ENCODE measurements around the gene LRRC51. TPM values are rescaled to one million over a fixed set of nuclear protein-coding genes. Genes with fewer than 3 reads are reported as not detected.

The LRRC51 gene, protein sequence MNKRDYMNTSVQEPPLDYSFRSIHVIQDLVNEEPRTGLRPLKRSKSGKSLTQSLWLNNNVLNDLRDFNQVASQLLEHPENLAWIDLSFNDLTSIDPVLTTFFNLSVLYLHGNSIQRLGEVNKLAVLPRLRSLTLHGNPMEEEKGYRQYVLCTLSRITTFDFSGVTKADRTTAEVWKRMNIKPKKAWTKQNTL
- total RNA-seq (2014; rRNA removed; shearing (Covaris generic)) = 3.3 and 6.4 TPM in 2 replicates

DNA sequence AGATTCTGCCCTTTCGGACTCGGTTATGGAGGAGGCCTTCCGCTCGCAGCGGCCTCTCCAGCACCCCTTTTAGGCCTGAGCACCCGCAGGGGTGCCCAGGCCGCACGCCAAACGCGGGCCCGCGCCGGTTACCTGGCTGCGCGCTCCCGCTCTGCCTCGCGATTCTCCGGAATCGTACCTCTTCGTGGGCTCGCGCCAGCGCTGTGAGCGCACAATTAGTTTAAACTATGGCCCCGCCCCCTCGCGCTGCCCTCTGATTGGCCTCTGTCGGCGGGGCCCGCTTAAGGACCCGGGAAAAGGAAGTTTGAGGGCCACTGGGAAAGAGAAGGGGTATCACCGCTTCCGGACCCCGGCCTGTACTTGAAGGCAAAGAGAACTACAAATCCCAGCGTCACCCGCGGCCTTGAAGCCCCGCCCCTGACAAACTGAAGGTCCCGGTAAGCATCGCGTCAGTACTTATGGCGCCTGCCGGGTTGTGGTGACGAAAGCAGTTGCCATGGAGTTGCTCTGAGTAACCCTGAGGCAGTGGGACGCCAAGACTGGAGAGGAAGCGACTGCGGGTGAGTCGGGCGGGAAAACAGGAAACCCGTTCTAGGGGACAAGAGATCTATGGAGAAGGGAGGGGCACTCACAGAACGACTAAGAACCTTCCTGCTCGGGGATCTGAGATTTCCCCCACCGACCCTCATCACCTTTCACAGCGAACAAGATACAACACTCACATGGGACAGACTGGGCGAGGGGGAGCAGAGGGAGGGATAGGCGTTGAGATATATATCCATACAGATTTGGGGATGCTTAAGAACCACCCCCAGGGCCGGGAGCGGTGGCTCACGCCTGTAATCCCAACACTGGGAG lies at the start of gene LRRC51, which contains the start of gene NUMA1:
LRRC51 (plus strand) TSS at position 525 of the 858 bp plus-strand sequence. CDS start 8,234 bp downstream, outside the sequence.
NUMA1 (minus strand) TSS at position 217 of the 858 bp plus-strand sequence. CDS start 44,599 bp downstream, outside the sequence.
- DNase-seq (ENCODE audit: low read depth) = peak; percentile 99

DNA sequence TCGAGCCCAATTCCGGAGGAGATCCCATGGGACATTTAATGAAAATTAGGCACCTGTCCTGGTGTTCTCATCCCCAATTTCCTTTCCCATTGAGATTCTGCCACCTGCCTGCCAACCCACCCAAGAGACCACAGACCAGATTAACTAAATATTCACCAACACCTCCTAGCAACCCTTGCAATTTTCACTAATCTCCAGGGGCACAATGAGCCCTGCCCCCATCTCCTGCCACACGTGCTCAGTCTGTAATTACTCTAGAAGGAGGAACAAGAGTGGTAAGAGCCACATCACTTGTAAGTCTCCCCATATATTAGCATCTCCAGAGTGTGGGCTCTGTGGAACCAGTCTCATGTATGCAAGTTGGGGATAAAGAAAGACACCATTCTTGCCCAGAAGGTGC lies 44.0 kb upstream of the LRRC51 start:
- no peak for DNase-seq (ENCODE audit: low read depth)

DNA sequence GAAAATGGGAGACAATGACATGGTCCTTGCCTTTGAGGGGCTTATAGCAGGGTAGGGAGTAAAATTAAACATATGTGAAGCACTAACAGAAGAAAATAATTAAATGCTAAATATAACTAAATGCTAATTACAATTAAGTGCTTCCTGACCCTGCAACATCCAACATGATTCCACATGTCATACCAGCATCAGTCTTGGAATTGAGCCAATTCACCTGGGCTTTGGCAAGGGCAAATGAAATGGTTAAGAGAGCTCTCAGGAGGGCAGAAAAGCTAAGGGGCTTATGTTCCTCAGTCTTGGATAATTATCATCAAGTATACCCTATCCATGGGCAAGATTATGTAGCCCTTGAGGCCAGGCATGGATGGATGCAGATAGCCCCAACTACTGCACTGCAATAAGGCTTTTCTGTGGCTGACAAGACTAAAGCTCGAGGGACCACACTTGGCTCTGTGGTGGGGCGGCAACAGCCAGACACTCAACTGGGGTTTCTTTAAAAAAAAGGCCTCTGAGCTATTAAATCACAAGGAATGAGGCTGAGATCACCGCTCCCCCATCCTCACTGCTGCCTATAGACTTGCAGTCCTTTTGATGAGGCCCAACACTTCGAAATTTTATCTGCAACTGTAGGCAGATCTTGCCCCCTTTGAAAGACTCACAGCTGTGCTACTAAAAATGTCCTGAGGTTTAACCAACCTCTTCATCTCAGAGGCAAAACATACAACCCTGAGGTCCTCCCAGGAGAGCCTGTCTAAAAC lies 42.9 kb upstream of the LRRC51 start:
- DNase-seq (ENCODE audit: low read depth) = no peak

DNA sequence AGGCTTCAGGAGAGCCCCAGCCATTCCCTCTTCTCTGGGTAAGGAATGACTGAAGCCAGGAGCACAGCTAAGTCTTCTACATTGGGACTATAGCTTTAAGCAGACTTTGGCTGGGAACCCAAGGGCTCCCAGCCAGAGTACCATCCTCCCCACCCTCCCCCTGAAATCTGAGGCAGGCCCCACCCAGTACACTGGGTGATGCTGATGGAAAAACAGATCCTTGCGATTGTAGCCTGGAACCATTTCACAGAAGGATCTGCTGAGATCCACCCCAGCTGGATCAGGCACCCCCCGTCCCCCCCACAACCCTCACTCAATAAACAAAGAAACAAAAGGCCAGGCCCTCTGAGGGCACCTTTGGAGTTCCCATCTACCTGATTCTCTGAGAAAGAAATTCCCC lies 42.2 kb upstream of the LRRC51 start:
- DNase-seq (ENCODE audit: low read depth) = no peak

DNA sequence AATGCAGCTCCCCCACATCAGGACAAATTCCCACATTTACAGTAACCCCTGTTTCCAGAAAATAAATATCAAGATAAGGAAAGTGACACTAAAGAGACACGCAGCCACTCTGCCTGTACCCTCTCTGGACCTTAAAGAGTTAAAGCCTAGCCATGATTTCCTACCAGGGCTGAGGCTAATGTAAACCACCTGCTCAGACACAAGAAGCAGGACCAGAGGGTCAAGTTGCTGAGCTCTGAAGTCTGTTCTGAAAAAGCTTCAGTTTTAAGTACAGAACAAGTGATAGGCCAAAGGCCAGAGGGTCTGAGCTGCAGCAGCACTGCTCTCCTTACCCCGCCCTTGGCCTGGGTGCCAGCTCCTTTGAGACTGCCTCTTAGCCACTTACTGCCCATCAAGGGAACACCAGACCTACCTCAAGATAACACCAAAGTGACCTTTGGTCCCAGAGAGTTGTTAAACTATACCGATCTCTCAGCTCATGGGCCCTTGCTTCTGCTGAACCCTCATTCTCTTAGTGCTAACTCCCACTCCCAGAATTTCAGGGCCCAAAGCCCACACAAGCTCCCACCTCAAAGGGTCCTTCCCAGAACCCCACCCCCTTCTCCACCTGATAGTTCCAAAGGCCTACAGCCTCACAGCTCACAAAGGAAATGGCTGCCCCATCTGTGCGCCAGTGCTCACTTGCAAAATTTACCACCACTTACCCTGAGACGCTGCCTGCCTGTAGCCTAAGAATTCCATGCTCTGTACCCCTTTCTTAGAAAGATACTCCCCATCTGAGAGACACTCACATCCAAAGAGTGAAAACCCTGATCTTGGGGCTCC lies 41.4 kb upstream of the LRRC51 start:
- no peak for DNase-seq (ENCODE audit: low read depth)

DNA sequence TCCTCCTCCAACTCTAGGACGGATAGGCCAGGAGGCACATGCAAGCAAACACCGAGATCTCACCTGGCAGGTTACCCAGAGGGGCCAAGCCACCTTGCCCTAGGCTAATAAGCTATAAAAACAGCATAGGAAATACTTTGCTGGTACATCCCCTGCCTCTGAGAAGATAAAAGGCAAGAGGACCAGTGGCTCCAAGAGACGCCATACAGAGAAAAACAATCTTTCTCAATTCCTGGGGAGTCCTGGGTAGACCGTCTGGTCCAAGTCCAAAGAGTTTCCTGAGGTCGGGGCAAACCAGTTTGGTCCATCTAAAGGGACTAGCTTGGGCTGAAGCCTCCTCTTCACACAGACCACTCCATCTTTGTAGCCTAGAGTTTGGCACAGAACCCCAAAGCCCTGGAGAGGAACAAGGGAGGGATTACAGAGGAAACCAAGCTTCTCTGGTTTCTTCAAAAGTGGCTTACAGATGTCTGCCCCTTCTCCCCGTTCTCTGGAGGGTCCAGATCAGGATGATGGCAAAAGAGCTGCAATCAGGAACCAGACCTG lies 40.7 kb upstream of the LRRC51 start:
- no peak for DNase-seq (ENCODE audit: low read depth)

DNA sequence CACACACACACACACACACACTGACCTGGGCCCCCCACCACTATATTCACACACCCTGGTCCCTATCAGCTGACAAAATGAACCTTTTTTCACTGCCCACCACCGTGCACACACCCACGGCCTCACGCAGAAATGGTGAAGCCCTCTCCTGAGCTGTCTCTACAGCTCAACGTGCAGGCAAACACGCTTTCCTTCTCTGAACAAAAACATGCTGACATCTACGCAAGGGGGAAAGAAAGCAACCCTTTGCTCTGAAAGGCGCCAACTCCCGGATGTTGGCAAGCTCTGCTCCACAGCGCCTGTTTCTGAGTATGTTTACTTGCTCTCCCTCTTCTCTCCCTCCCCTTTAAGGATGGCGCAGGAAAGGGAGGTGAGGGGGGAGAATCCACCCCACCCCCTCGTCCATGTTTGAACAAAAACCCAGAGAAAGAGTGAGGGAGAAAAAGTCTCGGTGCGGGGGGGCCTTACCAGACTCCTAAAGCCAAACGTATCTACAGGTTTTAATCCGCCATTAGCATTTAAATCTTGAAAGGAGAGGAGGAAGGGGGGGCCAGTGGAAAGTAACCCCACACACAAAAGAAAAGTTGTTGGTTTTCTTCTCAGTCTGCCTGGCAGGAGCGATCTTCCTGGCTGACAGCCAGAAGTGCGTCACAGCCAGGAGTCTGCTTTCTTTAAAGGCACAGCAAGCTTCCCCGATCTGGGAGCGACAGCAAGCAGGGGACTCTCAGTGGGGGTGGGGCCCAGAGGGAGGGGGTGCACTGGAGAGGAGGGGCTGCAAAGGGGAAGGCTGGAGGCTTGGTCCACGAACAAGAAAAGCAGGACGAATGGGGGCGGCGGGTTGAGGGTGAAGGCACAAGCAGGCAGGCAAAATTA lies 39.9 kb upstream of the LRRC51 start:
- peak; percentile 87 for DNase-seq (ENCODE audit: low read depth)

DNA sequence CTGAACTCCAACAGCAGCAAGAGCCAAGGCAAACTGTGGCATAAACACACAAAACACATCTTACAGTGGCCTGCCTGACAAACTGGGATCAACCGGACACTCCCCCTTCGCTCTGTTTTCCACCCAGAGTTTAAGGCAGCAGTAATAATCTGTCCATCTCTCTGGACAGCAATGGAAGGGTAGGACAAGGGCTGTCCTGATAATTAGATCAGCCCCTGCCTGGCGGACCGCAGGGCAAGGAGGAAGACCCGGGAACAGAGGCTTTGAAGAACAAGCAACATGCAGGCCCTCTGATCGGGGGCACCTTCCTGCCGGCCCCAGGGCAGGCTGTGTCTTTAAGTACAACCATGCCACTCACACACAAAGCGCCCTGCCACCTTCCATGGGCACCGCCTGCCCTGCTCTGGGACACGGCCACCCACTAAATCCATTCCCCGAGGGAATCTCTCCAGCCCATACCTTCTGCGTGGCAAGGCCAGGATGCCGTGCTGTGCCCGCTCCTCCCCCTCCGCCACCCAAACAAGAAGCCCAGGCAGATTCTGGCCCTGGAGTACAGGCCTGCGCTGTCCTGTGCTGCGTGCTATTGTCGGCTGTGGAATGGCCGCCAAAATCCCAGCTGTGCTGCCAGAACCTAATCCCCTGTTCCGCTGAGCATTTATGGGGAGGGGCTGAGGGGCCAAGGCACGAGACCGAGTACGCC lies 39.1 kb upstream of the LRRC51 start:
- DNase-seq (ENCODE audit: low read depth) = peak; percentile 64

DNA sequence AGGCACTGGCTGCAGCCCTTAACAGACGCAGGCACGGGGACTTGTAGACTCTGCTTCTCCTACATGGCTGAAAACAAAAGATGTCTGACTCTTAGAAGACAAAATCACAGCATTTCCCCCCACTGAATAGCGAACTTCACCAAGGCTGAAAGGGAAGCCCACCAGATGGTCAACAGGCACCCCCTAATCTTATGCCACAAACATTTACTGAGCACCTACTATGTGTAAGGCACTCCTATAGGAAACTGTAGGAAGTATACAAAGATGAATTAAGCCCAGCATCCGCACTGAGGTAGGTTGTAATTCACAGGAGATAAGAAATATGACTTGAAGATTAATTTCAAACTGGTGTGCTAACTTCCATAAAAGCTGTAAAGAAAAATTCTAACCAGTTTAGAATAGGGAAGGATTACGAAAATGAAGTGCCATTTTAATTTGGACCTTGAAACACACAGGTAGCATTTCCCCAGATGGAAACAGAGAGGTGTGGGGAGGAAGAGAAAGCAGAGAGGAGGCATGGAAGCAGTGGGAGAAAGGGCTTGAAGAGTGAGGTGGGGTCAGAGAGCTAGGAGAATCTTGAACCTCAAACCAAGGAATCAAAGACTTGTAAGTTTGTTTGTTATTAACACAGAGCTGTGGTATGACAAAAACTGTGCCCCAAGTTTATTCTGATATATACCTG lies 38.4 kb upstream of the LRRC51 start:
- no peak for DNase-seq (ENCODE audit: low read depth)

DNA sequence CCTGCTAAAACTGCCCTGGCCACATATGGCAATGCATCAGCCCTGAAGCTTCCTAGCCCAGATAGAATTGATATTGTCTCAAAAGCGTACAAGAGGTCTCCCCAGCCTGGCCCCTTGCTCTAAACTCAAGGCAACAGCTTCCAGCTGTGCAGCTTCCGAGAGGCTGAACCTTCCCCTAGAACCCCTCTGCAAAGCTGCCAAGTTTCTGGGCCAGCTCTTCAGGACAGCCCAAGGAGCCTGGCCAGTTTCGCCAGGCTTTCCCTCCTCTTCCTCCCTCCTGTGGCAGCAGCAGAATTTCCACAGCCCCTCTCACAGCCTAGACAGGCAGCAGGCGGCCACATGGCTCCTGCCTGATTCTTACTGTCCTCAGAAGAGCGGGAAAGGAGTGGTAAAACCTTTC lies 34.8 kb upstream of the LRRC51 start:
- no peak for DNase-seq (ENCODE audit: low read depth)

DNA sequence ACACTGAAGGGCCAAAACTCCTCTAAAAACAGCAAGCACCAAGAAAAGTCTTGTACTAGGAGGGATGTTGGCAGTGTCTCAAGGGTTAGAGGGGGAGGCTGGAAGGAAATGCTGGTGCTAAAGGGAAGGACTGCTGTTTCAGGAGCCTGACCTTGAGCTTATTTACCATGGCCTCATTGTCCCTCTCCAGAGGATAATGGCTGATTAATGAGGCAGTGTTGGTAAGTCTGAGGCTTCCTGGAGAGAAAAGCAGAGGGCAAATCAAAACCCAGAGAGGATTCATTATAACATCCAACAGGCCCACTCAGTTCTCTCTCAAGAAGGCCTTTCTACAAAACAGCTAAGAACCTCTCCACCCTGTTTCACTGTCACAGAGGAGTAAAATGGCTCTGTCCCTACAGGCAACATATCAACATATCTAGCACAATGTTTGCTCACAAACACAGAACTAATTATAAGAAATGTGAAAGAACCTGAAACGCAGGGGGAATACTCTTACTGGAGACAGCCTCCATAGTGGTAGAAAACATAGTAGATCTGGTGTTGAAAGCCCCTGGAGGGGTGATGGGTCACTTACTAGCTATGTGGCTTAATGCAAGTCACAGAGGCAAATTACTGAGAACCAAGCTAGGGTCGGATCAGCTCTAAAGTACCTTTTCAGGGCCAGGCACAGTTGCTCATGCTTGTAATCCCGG lies 31.7 kb upstream of the LRRC51 start:
- DNase-seq (ENCODE audit: low read depth) = no peak

DNA sequence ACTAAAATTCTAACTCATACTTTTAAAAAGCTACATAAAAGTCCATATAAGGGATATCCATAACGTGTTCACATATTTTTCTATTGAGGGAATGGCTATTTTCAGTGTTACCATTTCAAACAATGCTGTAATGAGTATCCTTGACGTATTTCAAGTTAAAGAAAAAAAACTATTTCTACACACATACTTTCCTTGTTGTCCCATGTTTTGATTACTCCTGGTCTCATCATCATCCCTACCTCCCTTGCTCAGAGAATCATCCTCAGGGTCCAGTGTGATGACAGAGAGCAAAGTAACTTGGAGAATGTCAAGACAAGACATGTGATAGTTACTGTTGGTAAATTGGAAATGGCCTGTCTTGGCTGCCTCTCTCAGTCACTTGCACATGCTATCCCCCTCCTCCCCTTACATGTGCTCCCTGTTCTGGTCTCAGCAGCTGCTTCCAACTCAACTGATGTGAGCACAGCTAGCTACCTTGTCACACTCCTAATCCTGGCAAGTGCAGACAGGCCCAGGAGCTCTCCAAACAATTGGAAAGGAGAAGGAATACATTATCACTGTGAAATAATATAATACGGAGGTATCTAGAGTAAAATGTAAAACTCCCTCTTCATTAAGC lies 22.1 kb upstream of the LRRC51 start:
- no peak for DNase-seq (ENCODE audit: low read depth)

DNA sequence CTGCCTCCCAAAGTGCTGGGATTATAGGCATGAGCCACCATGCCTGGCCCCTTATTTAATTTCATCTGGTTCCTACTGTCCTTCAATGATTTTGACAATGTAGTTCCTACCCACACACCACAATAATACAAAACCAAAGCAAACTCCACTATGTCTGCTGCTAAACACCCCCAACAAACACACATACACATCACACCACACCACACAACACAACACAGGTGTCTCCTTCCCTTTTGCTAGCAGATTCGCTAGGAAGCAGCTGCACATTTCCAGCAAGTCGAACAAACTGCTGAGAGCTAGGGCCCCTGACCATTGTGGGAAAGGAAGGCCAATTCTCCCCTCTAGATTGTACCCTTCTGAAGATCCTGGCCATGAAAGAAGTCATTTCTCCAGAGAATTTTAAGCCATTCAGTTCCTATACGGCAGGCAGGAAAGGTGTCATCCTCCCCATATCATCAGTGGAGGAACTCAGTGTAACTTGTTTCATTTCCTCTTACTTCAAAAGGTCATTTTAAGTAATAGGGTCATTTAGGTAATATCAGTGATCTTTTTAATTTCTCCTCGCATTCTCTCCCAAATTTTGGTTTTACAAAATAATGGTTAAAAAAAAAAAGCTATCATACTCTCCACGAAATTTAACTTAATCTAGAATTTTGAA lies 18.8 kb upstream of the LRRC51 start:
- no peak for DNase-seq (ENCODE audit: low read depth)

DNA sequence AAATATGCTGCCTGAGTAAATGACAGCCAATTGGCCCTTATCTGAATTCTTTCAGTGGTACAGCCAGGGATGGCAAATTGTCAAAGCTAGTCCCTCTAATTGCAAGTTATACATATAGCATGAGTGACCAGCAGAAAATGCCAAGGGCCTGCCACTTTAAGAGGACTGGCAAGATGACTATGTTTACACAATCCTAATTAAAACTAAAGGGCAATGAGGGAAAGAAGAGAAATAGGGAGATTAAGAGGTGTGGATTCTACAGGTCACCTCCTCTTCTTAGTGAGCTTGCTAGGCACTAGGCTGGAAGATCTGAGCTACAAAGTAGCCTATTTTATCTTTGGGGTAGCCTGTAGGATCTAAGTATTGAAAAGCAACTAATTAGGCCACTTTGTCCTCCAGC lies 13.8 kb upstream of the LRRC51 start:
- no peak for DNase-seq (ENCODE audit: low read depth)

DNA sequence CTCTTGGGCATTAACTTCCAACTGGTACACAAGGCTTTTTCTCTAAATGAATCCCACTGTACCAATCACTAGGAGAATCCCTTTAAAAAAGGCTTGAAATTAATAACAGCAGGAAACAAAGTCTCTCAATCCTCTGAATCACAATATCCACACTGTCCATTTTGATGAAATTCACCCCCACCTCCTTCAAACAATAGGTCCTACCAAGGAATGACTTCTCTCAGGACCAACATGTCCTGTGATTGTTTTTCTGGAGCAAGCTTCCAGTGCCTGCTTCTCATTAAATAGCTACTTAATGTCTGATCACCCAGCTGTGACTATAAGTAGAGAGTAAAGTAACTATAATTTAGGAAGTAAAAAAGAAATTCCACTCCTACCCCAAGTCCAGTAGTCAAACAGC lies 13.4 kb upstream of the LRRC51 start:
- no peak for DNase-seq (ENCODE audit: low read depth)

DNA sequence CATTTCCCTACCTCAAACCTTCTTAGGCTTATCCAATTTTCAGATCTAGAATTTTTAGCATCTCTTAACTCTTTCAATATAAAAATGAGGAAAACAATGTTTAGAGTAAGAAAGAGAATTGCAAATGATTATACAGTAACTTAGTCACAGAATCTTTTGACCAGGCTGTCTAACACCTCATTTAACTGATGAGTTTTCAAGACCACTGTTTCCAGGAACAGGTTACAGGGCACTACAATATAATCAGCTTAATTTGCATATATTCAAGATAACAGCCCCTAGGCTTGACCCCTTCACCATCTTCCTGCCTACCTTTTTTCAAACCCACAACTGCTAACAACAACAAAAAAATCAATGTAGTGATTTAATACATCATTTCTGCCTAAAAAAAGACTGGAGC lies 13.0 kb upstream of the LRRC51 start:
- no peak for DNase-seq (ENCODE audit: low read depth)

DNA sequence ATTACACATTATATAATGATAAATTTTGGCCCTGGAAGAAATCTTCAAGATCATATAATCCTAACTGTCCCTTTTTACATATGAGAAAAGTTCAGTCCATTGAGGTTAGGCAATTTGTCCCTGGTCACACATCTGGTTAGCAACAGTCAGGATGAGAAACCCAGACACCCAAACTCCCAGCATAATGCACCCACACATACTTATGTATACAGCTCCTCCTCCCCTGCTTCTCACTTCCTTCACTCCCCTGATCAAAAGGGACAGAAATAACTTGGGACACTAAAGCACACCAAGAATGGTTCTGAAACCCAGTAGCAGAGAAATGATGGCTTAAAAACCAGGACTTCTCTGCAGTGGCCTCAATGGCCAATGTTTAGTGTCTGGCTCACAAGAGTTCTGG lies 11.4 kb upstream of the LRRC51 start:
- DNase-seq (ENCODE audit: low read depth) = no peak

Measured in Daoy (cell line).